HepG2 (cell line): ENCODE data around the gene STAB2. TPM values are rescaled to one million over a fixed set of nuclear protein-coding genes. Genes with fewer than 3 reads are reported as not detected.

Source experiments
- AHDC1 ChIP-seq: sonication (generic); formaldehyde crosslinking; IDR thresholded peaks from 2 replicates; pipeline ENCODE4 v1.5.1; 2020; ENCODE audit warnings: mild to moderate bottlenecking, missing genetic modification reagents, borderline replicate concordance
- ARID5B ChIP-seq: IDR thresholded peaks from 2 replicates; pipeline ENCODE4 v1.4.0; 2020; ENCODE audit warnings: mild to moderate bottlenecking, missing genetic modification reagents
- ISL2 ChIP-seq: sonication (generic); formaldehyde crosslinking; IDR thresholded peaks from 2 replicates; pipeline ENCODE4 v1.5.0; 2020; ENCODE audit warnings: missing genetic modification reagents
- JDP2 ChIP-seq: sonication (generic); formaldehyde crosslinking; IDR thresholded peaks from 2 replicates; pipeline ENCODE4 v1.8.1; 2022; ENCODE audit warnings: missing genetic modification reagents, borderline replicate concordance
- KDM5A ChIP-seq: fragments of 200-600 bp; sonication (generic); IDR thresholded peaks from 2 replicates; pipeline ENCODE4 v1.7.0; 2018; ENCODE audit warnings: antibody characterized with exemption, mild to moderate bottlenecking, low read length, borderline replicate concordance
- MIER3 ChIP-seq: IDR thresholded peaks from 2 replicates; pipeline ENCODE4 v1.6.1; 2016; ENCODE audit warnings: missing compliant biosample characterization, borderline replicate concordance
- NFKBIZ ChIP-seq: IDR thresholded peaks from 2 replicates; pipeline ENCODE4 v1.6.1; 2018; ENCODE audit warnings: missing genetic modification reagents, missing compliant biosample characterization
- NFRKB ChIP-seq: fragments of 450-650 bp; IDR thresholded peaks from 2 replicates; pipeline ENCODE4 v1.6.1; 2017
- PAXIP1 ChIP-seq: sonication (generic); formaldehyde crosslinking; conservative IDR thresholded peaks from 2 replicates; pipeline ENCODE4 v1.4.0; 2020; ENCODE audit warnings: mild to moderate bottlenecking, missing genetic modification reagents, moderate library complexity
- REXO4 ChIP-seq: sonication (generic); formaldehyde crosslinking; IDR thresholded peaks from 2 replicates; pipeline ENCODE4 v1.8.0; 2022; ENCODE audit warnings: missing genetic modification reagents, mild to moderate bottlenecking, borderline replicate concordance
- SSRP1 ChIP-seq: IDR thresholded peaks from 2 replicates; pipeline ENCODE4 v1.6.1; 2016; ENCODE audit warnings: control low read depth
- ZNF616 ChIP-seq: sonication (generic); formaldehyde crosslinking; IDR thresholded peaks from 2 replicates; pipeline ENCODE4 v1.5.0; 2020; ENCODE audit warnings: low read depth, mild to moderate bottlenecking, missing genetic modification reagents
- ZNF713 ChIP-seq: sonication (generic); formaldehyde crosslinking; IDR thresholded peaks from 2 replicates; pipeline ENCODE4 v1.4.0; 2020; ENCODE audit warnings: mild to moderate bottlenecking, missing genetic modification reagents
- ZNF720 ChIP-seq: sonication (generic); formaldehyde crosslinking; IDR thresholded peaks from 2 replicates; pipeline ENCODE4 v1.4.0; 2020; ENCODE audit warnings: missing genetic modification reagents
- polyA plus RNA-seq, 8 experiments: library from polyadenylated mRNA; depleted of rRNA in 3 of 8; stranded (reverse) in 7 of 8; unstranded in 1 of 8; fragments of >200 nt; fragmentation: Illumina TruSeq in 4 of 8; extraction: Trizol in 4 of 8; gene quantifications; 2 replicates each; pipeline versions ENCODE4 v1.2.1 to v1.2.3, GENCODE V29; 2011 to 2016; ENCODE audit warnings: low read depth in 4 of 8, missing spikeins in 1 of 8, mixed read lengths in 1 of 8; ENCODE audit not compliant: insufficient read depth in 1 of 8
- total RNA-seq, 5 experiments: library from RNA; depleted of rRNA; stranded (reverse); fragments of >200 nt; fragmentation: Illumina TruSeq; extraction: Trizol; gene quantifications; 2 replicates each; pipeline ENCODE4 v1.2.3, GENCODE V29; 2016; ENCODE audit warnings: low read depth in 1 of 5
- TF ChIP-seq, protein P1 (sequence below): sonication (generic); formaldehyde crosslinking; IDR thresholded peaks from 2 replicates; pipeline ENCODE4 v1.5.1; 2020; ENCODE audit warnings: mild to moderate bottlenecking, missing genetic modification reagents, moderate library complexity

Gene STAB2
- total and polyA plus RNA-seq, 2 of the 13 experiments (the other 11 are each of a cell fraction or from before 2014, with no cell fraction given) = not detected

- TF ChIP-seq PAXIP1 (CRISPR knock-in tag) (0 out of 2 replicates have a peak, but pooled peaks have one; percentile 46), KDM5A (no peak), NFKBIZ (CRISPR knock-in tag) (no peak), ZNF713 (CRISPR knock-in tag) (no peak), ARID5B (CRISPR knock-in tag) (peak; percentile 64), ZNF616 (CRISPR knock-in tag) (no peak), ZNF720 (no peak), NFRKB (no peak), JDP2 (CRISPR knock-in tag) (no peak), SSRP1 (CRISPR knock-in tag) (no peak), ISL2 (CRISPR knock-in tag) (no peak), REXO4 (no peak), AHDC1 (CRISPR knock-in tag) (peak; percentile 56; the same call in 1 of the 2 replicates), MIER3 (CRISPR knock-in tag) (no peak)
- TF ChIP-seq, protein P1, sequence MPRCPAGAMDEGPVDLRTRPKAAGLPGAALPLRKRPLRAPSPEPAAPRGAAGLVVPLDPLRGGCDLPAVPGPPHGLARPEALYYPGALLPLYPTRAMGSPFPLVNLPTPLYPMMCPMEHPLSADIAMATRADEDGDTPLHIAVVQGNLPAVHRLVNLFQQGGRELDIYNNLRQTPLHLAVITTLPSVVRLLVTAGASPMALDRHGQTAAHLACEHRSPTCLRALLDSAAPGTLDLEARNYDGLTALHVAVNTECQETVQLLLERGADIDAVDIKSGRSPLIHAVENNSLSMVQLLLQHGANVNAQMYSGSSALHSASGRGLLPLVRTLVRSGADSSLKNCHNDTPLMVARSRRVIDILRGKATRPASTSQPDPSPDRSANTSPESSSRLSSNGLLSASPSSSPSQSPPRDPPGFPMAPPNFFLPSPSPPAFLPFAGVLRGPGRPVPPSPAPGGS = no peak
Measured at GRCh38 chr12:103672401-103673119, 85.5 kb downstream of the STAB2 start (continued).
